ENCODE data around the gene ANG.
"Not testable (repeated sequence)": the region's sequence is repeated elsewhere in the genome, so short reads cannot be mapped to it uniquely, and the experiment has no call there.

ANG gene

GRCh38 chr14:20688167-20688839, at the start of gene ANG:
TSS of gene ANG (plus strand) at chr14:20688764. CDS start at chr14:20693565, 4,801 bp downstream.
- no peak for DNase-seq

DNA sequence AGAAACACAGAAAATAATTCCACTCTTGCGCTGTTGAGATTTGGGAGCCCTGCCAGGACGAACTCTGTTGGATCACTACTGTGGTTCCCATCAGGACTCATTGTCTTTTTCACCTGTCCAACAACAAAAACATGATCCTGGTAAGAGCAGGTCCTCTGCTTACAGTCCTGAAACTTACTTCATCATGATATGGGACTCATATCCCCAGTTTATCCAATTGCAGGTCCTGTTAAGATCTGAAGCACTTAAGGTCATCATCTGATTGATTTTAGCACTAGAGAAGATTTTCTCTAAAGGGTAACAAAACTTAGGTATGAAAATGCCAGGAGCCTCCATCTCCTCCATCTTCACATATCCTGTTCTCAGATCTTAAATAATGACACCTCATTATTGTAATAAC, 47.0 kb upstream of the ANG start, which contains the start of gene OR6S1:
OR6S1 (minus strand) TSS at position 101 of the 400 bp plus-strand sequence; CDS start at position 101, 0 bp downstream.
- no peak for DNase-seq

DNA sequence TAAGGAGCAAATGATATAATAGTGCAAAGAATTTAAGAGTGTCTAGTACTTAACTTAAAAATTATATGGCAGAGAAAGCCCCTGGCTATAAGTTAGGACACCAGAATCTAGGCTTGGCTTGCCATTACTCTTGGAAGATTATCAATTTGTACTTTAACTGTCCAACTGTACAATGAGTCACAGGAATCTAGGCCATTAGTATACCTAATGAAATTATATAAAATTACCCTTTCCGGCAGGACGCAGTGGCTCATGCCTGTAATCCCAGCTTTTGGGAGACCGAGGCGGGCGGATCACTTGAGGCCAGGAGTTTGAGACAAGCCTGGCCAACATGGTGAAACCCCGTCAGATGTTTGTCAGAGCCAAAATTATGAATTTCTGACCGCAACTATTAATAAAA, 46.4 kb upstream of the ANG start:
- no peak for DNase-seq

- not testable (repeated sequence) for DNase-seq
Observed at GRCh38 chr14:20642755-20643154, 45.8 kb upstream of the ANG start.

GRCh38 chr14:20644520-20644919, 44.0 kb upstream of the ANG start:
- DNase-seq = no peak

DNA sequence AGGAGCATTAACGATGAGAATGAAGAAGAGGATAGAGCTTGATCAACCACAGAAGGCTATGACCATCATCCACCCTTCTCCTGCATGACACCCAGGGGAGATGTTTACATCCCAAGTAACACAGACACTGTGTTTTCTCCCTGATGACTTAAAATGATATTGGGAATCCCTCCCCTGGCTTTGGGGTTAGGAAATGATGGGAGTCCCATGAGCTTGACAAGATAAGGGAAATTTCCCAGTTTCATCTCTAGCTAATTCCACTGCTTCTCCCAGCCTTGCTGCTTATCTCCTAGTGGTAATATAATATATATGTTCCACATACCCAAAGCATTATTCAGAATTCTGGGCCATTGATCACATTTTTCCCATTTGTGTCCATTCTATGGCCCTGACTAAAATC, 43.1 kb upstream of the ANG start:
- DNase-seq = no peak

GRCh38 chr14:20652996-20653975, 35.3 kb upstream of the ANG start:
- peak; percentile 46 for DNase-seq

DNA sequence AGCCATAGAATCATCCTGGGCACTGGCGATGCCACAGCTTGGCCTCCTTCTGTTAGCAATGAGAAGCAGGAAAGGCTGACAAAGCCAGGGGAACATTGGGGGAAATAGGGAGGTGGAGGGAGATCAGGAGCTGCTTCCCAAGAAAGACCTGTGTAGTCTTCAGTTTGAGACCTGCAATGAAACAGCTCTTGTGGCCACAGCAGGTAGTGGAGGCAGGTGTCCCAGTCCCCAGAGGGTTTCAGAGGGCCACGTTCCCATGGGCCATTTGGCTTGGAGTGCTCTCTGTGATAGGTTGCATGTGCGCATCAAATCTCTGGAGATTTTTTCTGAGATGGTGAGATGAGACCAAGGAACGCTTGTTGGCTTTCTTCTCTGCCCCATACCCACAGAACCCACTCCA, 32.7 kb upstream of the ANG start:
- no peak for DNase-seq

DNA sequence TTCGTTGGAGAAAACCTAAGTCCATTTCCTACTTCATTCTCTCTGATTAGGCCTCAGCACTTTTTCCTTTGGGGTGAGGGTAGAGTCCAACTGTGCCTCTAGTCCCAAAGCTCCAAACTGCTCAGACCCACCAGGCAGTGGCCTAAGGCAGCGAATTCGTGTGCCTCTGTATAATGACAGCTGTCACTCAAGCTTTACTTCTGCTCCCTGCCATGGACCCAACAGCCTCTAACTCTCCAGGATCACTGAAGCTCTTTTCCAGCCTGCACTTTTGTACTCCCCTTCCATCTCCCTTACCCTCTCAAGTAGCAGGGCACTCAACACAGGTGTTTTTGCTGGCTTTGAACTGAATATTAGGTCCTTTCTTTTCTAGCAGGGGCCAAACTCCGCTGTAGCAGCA, 32.3 kb upstream of the ANG start:
- no peak for DNase-seq

DNA sequence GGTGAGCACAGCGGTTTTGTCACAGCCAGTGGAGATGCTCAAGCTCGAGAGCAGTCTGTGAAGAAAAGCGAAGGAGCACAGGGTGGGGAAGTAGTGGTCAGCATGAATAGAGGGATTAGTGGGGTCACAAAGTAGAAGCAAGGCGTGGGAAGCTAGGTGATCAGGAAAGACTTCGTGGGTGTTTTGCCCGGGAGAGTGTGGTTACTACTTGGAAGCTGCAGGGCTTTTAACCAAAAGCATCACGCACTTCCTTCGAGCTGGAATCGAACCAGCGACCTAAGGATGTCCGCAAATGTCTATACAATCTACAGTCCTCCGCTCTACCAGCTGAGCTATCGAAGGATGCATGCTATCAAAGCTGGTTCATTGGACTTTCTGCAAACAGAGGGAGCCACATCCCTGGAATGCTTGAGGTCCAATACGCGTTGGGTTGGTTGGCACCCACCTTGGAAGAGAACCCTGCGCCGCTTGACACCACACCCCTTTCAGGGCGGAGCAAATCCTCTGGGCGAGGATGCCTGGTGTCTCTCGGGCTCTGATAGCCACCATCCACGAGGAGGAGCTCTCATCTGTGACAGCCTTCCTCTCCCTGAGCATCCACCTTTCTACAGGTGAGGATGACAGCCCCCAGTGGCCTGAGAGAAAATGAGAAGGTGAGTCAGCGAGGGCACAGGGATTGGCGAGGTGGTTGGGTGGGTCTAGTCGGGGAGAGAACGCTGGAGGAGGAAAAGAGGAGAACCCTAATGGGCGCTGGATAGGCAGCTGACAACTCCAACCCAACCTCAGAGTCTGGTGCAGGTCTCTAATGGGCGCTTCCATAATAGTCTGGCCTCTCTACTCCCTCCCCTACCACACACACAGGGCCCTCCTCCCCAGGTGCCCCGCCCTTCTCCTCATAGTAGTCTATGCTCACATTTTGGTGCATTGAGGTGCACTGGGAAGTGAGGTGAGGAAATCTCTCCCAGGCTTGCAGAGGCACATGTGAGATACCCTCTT, 31.1 kb upstream of the ANG start:
- peak; percentile 32 for DNase-seq

- no peak for DNase-seq
Observed at GRCh38 chr14:20658246-20658645, 30.3 kb upstream of the ANG start.

GRCh38 chr14:20659336-20659735, 29.2 kb upstream of the ANG start:
- no peak for DNase-seq

GRCh38 chr14:20659813-20660395, 28.7 kb upstream of the ANG start:
- DNase-seq = no peak

DNA sequence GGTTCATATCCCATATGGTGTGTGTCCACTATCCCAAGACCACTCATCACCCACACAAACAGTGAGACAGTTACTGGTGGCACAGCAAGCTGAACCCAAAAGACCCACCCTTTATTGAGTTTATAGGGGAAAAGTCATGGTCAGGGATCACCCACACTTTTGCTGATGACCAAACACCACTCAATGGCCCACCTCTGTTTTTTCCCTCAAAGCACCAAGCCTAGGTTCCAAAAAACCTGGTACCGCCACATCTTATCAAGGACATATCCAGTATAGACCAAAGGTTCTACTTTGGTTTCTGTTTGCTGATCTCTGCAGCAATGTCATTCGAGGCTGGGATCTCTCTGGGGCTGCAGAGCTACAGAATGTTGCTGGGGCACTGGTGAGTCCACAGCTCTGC, 27.4 kb upstream of the ANG start:
- DNase-seq = no peak

GRCh38 chr14:20662968-20663732, 25.4 kb upstream of the ANG start:
- DNase-seq = peak; percentile 74

DNA sequence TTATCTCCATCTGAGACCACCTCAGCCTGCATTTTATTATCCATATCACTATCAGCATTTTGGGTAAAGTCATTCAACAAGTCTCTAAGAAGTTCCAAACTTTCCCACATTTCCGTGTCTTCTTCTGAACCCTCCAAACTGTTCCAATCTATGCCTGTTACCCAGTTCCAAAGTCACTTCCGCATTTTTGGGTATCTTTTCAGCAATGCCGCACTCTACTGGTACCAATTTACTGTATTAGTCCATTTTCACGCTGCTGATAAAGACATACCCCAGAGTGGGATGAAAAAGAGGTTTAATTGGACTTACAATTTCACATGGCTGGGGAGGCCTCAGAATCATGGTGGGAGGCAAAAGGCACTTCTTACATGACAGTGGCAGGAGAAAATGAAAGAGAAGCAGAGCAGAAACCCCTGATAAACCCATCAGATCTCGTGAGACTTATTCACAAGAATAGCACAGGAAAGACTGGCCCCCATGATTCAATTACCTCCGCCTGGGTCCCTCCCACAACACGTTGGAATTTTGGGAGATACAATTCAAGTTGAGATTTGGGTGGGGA, 22.1 kb upstream of the ANG start:
- not testable (repeated sequence) for DNase-seq

DNA sequence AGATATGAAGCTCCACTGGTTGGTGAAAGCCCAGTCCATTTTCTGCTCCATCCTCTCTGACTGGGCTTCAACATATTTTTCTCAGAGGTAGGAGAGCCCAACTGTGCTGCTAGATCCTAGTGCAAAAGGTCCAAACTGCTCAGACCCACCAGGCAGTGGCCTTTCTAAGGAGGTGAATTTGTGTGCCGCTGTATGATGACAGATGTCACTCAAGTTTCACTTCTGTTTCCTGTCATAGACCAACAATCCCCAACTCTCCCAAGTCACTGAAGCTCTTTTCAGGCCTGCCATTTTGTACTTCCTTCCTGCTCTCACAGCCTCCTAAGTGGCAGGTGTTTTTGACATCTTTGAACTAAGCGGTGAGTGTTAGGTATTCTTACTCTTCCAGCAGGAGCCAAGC, 20.6 kb upstream of the ANG start:
- no peak for DNase-seq

GRCh38 chr14:20668969-20669368, 19.6 kb upstream of the ANG start:
- DNase-seq = no peak

GRCh38 chr14:20671597-20672283, 16.8 kb upstream of the ANG start:
- DNase-seq = no peak

DNA sequence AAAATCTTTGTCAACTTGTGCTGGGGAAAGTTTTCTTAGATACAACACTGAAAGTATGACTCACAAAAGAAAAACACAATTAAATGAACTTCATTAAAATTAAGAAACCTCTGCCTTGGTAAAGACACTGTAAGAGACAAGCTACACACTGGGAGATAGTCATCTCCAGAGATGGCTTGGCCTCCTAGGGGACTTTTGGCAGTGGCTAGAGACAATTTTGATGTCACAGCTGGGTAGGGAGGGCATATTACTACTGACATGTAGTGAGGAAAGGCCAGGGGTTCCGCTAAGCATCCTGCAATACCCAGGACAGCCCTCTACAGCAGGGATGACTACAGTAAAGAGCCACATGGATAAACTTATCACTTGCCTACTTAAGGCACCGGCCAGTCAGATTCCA, 12.9 kb upstream of the ANG start:
- no peak for DNase-seq

DNA sequence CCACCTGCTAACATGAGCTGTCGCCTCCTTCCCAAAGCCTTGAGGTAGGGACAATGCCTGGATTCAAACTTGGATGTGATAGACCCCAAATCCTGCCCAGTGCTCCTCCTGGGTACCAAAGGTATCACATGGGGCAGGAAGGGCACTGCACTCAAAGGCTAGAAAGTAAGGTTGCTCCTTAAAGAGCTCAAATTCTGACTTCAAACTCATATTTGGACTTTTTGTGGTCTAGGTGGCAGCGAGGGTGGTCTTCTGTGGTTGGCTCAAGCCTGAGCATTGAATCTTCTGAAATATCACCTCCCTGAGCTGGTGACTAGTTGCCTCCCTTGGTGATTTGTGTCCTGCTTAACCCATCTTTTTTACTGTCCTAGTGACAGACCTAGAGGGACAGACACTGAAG, 12.5 kb upstream of the ANG start:
- DNase-seq = no peak
